HG02798 (cell line): ENCODE measurements around the gene EMC1.
A peak's percentile ranks its signal among the peaks of the same experiment; 100 is the strongest.
"Not testable (repeated sequence)": the region's sequence is repeated elsewhere in the genome, so short reads cannot be mapped to it uniquely, and the experiment has no call there.

Source experiments
- ATAC-seq: cut with Tn5 transposase; IDR thresholded peaks from one replicate; pipeline ENCODE4 v1.9.1; 2021; ENCODE audit warnings: mild to moderate bottlenecking; ENCODE audit not compliant: unreplicated experiment, poor library complexity

The EMC1 gene

DNA sequence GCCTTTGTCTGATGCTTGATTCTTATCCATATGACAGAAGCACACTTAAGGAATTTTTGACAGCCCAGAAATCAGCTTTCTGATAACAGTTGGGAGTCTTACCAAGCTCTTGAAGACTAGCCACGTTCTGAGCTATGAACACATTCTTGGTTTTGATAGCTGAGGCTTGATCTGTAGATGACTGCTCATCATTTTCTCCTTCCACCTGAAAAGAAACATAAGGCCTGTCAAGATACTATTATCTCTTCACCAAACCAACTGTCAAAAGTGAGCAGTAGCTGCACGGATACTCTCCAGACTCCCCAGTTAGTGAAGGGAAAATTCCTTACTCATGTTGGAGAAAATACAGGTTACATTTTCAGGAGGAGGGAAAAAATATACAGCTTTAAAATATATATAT, 53.5 kb downstream of the EMC1 start:
- ATAC-seq: no peak

DNA sequence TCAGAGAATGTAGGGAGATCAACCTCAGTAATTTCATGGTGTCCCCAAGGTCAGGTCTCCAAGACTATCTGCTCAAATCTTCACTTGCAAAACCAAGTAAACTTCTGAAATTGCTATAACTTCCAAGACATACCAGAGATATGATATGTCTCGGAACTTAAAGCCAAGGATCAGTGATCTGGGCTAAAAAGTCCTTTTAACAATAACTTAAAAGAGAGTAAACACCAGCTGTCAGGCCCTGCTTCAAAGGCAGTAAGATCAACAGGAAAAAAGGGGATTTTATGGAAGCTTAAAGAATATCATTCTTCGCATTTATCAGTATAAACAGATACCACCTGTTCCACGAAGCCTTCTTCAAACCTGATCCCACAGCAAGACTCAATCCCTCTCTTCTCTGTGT, 55.0 kb downstream of the EMC1 start:
- ATAC-seq: no peak

DNA sequence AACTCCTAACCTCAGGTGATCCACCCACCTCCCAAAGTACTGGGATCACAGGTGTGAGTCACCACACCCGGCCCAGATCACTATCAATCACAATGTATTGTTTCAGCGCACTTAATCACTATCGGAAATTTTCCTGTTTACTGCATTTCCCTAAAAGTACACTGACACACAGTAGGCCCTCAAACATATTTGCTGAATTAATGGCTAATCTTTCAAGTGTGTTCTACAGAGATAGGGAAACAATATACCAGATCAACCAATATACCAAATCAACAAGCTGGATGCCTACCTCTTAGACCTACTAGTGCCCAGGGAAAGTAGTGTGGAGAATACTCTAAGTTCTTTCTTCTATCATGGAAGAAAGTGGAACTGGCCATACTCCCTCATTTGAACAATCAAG, 58.3 kb downstream of the EMC1 start:
- ATAC-seq: no peak

DNA sequence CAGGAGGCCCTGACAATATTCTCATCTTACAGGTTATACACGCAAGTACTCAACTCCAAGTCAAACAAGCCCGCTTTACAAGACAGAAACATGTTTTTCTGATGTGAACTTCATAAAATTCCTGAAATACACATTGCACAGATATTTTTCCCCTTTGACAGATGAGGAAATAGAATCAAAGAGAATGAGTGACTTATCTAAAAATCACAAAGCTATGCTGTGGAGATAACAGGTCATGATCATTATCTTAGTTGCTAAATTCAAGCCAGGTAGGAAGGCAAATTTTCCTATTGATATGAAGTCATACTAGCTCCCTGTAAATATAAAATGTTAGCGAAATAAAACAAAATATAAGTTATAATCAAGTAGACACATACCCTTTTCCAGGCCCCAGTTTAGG, 59.5 kb downstream of the EMC1 start:
- no peak for ATAC-seq

DNA sequence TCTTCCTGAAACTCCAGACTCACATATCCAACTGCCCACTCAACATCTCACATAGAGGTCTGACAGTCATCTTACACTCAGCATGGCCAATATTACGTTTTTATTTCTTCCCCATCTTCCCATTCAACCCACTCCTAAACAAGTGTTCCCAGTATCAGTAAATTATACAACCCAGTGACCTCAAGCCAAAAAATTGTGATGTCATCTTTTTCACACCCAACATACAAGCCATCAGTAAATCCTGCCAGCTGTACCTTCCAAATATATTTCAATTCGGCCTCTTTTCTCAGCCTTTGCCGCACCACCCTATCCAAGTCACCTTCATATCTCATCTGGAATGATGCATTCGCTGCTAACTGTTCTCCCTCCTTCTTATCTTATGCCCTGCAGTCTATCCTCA, 60.9 kb downstream of the EMC1 start:
- no peak for ATAC-seq

DNA sequence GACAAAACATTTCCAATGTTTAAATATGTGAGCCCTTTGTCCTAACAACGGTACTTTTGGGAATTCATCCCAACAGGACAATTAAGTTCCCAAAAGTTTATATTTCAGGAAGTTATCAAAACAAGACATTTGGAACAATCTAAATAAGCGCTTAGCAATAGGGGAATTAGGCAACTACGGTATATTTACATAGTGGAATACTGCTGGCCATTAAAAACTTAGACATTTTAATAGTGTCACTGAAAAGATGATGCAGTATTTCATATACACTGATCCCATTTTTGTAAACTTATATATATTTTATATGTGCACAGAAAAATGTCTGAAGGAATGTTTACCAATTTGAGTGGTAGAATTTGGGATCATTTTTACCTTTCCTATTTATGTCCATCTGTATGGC, 62.1 kb downstream of the EMC1 start:
- ATAC-seq: no peak

DNA sequence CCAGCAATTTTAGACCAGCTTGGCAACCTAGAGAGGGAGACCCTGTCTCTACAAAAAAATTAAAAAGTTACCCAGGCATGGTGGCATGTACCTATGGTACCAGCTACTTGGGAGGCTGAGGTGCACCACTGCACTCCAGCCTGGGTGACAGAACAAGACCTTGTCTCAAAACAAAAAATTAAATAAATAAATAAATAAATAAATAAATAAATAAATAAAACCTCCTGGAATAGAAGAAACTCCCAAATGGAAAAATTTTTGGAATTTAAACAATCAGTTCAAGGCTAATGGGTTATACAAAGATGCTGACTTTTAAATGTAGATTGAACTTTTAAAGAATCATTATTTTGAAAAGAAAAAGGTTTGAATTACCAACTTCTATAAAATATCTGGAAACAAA, 63.5 kb downstream of the EMC1 start:
- ATAC-seq: no peak

DNA sequence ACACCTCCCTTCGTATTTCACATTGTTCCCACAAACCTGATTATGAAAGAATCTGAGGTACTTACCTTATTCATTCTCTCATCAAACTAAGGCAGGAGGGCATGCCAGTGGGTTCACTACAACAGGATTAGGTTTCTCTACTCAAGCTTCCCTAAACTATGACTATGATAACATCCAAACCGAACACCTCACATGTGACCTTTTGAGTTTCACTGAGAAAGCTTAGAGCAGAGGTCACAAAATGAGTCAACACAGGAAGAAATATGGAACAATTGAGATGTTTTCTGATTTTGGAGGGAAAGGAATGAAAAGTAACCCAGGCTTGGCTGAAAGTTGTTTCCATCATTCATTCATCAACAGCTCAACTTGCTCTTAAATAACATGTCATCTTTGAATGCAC, 65.3 kb downstream of the EMC1 start:
- no peak for ATAC-seq

DNA sequence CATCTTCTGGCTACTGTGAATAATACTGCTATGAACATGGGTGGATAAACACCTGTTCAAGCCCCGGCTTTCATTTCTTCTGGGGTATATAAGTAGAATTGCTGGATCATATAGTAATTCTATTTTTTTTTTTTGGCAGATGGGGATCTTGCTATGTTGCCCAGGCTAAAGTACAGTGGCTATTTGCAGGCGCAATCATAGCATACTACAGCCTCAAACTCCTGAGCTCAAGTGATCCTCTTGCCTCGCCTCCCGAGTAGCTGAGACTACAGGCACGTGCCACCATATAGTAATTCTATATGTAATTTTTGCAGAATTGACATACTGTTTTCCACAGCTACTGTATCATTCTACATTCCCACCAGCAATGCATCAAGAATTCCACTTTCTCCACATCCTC, 69.1 kb downstream of the EMC1 start:
- ATAC-seq: no peak

DNA sequence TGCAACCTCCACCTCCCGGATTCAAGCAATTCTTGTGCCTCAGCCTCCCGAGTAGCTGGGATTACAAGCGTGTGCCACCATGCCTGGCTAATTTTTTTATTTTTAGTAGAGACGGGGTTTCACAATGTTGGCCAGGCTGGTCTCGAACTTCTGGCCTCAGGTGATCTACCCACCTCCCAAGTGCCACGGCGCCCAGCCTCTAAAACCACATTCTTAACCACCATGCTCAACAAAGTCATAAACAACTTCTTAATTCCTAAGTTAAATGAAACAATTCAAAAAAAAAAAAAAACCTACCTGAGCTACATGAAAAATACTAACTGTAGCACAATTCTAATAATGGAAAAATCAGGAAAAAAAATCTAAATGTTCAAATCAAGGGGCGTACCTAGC, 71.1 kb downstream of the EMC1 start:
- not testable (repeated sequence) for ATAC-seq

DNA sequence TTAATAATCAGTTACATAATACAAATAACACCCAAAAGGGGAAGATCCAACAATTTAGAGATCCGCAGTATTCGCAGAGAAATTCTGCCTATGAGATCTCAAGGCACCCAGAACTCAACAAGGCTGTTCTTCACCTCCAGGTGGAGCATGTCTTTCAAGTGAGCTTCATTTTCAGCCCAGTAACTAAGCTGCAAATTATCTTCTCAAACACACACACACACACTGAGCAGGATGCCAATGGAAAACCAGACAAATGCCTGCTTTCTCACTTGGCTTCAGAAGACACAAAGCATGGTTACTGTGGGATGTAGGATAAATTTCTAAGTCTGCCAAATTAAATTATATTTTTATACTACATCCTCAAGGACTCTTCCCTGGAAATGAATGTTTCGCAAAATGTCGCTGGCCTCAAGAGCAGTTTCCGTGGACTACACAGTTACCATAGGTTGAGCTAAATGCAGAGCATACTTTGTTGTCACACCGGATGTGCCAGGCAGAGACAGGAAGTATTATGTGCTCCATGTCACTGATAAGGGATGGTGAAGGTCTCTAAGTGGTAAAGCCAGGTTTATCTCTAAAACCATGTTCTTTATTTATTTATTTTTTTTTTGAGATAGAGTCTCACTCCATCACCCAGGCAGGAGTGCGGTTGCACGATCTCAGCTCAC, 71.6 kb downstream of the EMC1 start:
- no peak for ATAC-seq

DNA sequence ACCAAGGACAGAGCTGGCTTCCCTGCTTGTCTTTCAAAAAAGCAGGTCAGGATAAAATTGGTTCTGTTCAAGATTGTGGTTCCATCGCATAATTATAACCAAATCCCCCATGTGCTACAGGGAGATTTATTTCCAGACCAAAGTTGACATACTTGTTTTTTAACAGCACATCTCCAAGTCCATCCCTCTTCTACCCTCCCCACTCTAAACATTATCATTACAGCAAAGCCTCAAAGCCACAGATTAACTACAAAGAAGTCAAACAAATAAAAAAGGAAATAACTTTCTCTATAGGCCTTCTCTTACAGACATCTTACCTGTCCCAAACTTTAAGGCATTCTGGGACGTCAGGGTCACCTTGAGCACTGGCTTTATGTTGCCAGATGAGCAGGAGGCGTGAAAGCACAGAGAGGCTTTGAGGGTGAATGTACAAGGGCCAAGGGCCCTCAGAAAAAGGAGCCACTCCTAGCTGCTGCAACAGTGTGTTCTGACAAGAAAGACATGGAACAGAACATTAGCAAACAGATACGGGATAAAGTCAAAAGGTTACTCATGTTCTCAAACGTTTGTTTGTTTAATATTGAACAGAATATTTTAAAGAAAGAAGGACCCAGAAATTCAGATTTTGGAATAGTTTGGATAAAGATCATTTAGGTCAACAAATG, 72.5 kb downstream of the EMC1 start:
- ATAC-seq: no peak

DNA sequence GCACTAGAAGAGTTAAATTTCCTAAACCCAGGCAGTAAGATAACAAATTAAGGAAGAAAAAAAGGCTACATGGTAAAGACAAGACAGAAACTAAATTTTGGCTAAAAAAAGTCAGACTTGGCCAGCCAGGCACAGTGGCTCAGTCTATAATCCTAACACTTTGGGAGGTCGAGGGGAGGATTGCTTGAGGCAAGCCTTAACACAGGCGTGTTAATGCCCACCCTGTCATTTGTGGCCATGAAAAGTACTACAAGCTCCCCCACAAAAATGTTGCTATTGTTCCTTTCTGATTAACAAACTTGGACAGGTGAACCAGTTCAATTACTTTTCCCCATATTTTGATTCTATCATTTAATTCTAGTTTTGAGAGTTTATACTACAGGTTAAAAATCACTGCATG, 73.5 kb downstream of the EMC1 start:
- no peak for ATAC-seq

DNA sequence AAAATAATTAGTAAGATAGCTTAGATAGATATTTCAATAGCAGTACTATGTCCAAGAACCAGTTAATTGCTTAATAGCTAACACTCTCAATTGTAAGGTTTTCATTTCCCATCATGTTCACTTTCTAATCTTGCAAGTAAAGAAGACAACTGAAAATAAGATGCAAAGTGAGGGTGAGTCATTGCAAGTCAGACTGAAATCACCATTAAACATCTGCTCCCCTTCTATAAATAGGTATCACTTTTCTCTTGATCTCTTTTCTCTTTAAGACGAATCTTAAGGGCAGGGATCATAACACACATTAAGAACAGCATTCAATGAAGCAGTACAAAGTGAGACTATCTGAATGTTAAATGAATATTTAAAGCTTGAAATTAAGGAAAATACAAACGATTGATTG, 81.7 kb downstream of the EMC1 start:
- peak; percentile 69 for ATAC-seq

DNA sequence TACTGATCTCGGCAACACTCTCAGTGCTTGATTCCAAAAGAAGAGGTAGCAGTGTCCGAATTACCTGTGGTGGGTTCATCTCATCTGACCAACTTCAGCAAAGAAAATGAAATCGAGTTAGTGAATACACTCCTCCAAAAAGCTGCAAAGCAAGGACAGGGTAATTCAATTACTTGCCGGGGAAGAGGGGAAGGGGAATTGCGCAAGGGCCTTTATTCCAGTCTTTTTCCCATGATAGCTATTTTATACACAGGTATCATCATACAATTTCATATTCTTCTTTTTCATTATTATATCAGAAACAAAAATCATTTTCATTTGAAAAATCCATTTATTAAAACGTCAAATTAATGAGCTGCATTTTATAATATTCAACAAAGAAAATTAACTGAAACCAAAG, 84.2 kb downstream of the EMC1 start:
- ATAC-seq: no peak

DNA sequence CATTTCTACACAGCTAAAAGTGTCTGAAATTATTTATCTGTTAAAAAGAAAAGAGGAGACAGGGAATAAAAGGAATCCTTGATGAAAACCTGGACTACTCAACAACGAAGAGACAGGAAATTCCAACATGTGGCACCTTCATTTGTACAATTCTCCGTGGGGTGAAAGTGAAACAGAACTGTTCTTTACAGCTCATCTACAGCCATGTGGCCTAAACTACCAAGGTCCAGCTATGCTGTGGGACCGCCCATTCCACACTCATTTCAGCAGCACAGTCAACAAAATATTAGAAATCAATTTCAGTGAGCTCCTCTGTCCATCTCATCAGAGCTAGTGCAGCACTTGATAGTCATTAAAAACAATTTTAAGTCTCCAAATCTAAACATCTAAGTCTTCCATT, 85.3 kb downstream of the EMC1 start:
- ATAC-seq: no peak
